OCI-LY7 (cell line): ENCODE results near the gene MAN1C1. TPM values are rescaled to one million over a fixed set of nuclear protein-coding genes. Genes with fewer than 3 reads are reported as not detected.
A peak's percentile ranks its signal among the peaks of the same experiment; 100 is the strongest.

Source experiments
- BruUV-seq: library from RNA; stranded (reverse); fragments of 400-500 nt; replicated peaks from 2 replicates; lab custom pipeline; 2021; lab: Mats Ljungman, UMichigan
- CTCF ChIA-PET: fragments of 300-600 bp; sonication (Branson Sonifier 250); formaldehyde crosslinking; loops from one replicate; lab custom pipeline; 2022; ENCODE audit warnings: antibody characterized with exemption; ENCODE audit not compliant: unreplicated experiment; lab: Charles Lee
- POLR2A ChIA-PET: fragments of 300-600 bp; sonication (Branson Sonifier 250); formaldehyde crosslinking; loops from one replicate; lab custom pipeline; 2022; ENCODE audit warnings: antibody characterized with exemption; lab: Charles Lee
- DNase-seq: peaks from one replicate; pipeline ENCODE4 v3.0.0-alpha.2; 2015; ENCODE audit warnings: low spot score
- H2AFZ ChIP-seq: fragments of 200-600 bp; sonication (generic), shearing (Covaris generic); 2 replicates; pipeline ENCODE4 v1.6.1; 2014; ENCODE audit warnings: mild to moderate bottlenecking, antibody characterized with exemption, low read length, moderate library complexity
- H3K27ac ChIP-seq: fragments of 200-600 bp; sonication (generic); 2 replicates; pipeline ENCODE4 v1.5.1; 2014; ENCODE audit warnings: mixed run types, low read depth, mild to moderate bottlenecking, moderate library complexity, low read length, inconsistent platforms; ENCODE audit not compliant: poor library complexity, severe bottlenecking
- H3K36me3 ChIP-seq: fragments of 200-600 bp; sonication (generic); 2 replicates; pipeline ENCODE4 v1.6.1; 2014; ENCODE audit warnings: mild to moderate bottlenecking, antibody characterized with exemption, low read length, moderate library complexity, mixed read lengths; ENCODE audit not compliant: insufficient read depth
- H3K4me1 ChIP-seq: fragments of 200-600 bp; sonication (generic); 2 replicates; pipeline ENCODE4 v1.5.1; 2014; ENCODE audit warnings: mild to moderate bottlenecking, low read length; ENCODE audit not compliant: insufficient read depth, poor library complexity, severe bottlenecking
- H3K4me2 ChIP-seq: fragments of 200-600 bp; sonication (generic); 2 replicates; pipeline ENCODE4 v1.6.1; 2014; ENCODE audit warnings: mild to moderate bottlenecking, low read length
- H3K4me3 ChIP-seq: fragments of 200-600 bp; sonication (generic); 2 replicates; pipeline ENCODE4 v1.5.1; 2014; ENCODE audit warnings: mild to moderate bottlenecking, low read depth, low read length; ENCODE audit not compliant: poor library complexity, severe bottlenecking
- H3K79me2 ChIP-seq: fragments of 200-600 bp; sonication (generic); 2 replicates; pipeline ENCODE4 v1.6.1; 2016; ENCODE audit warnings: low read depth, mild to moderate bottlenecking, low read length, moderate library complexity, mixed read lengths; ENCODE audit not compliant: insufficient read depth
- H3K9me2 ChIP-seq: fragments of 200-600 bp; sonication (generic); 2 replicates; pipeline ENCODE4 v1.6.1; 2016; ENCODE audit warnings: mild to moderate bottlenecking, low read length, mixed read lengths; ENCODE audit not compliant: insufficient read depth
- H3K9me3 ChIP-seq: fragments of 200-600 bp; sonication (generic); 2 replicates; pipeline ENCODE4 v1.6.1; 2014; ENCODE audit warnings: mild to moderate bottlenecking, mixed run types, low read length, mixed read lengths
- H4K20me1 ChIP-seq: fragments of 200-600 bp; sonication (generic); 2 replicates; pipeline ENCODE4 v1.6.1; 2014; ENCODE audit warnings: mild to moderate bottlenecking, antibody characterized with exemption, low read length, moderate library complexity, mixed read lengths; ENCODE audit not compliant: insufficient read depth
- CTCF ChIP-seq: fragments of 200-600 bp; sonication (generic); conservative IDR thresholded peaks from 2 replicates; pipeline ENCODE4 v1.5.1; 2014; ENCODE audit warnings: mild to moderate bottlenecking, antibody characterized with exemption, low read length, moderate library complexity, mixed read lengths
- EZH2phosphoT487 ChIP-seq: fragments of 200-600 bp; sonication (generic); IDR thresholded peaks from 2 replicates; pipeline ENCODE4 v1.6.1; 2018; ENCODE audit warnings: low read depth, borderline replicate concordance, mild to moderate bottlenecking, mixed run types, antibody characterized with exemption, low read length, moderate library complexity, mixed read lengths
- intact Hi-C: fragments of 100-400 bp; cut with micrococcal nuclease; formaldehyde crosslinking; loops from one replicate; pipeline ENCODE4 v1.10.0; 2022; ENCODE audit not compliant: unreplicated experiment
- total RNA-seq, 2 experiments: library from RNA; depleted of rRNA in 1 of 2; stranded (reverse); fragments of >200 nt in 1 of 2; shearing (Covaris generic) in 1 of 2; gene quantifications; 2 replicates each; pipeline ENCODE4 v1.2.3, GENCODE V29; 2014 to 2022

MAN1C1 gene
- total RNA-seq, 2 experiments from 2014 or later = 3.0 to 4.9 TPM

GRCh38 chr1:25799935-25800702 is 183.5 kb downstream of the MAN1C1 start, which contains the start of gene SELENON:
TSS of gene SELENON (plus strand) at chr1:25800193. CDS start at chr1:25800231, 38 bp downstream.
- Histone ChIP-seq H2AFZ (peak within 1 kb of the TSS; percentile 55; the same call in 1 of the 2 replicates), H3K79me2 (no peaks in the 10 kb centered on the region), H3K27ac (no peak within 1 kb of the TSS), H3K4me2 (peak within 1 kb of the TSS; percentile 83), H4K20me1 (no peaks in the 10 kb centered on the region), H3K36me3 (no peaks in the 10 kb centered on the region), H3K4me1 (peaks cover 47% of the 10 kb centered on the region), H3K9me3 (no peaks in the 10 kb centered on the region), H3K4me3 (peak within 1 kb of the TSS; percentile 70), H3K9me2 (no peaks in the 10 kb centered on the region)
- BruUV-seq = no TSS peak
- ChIA-PET POLR2A (interaction anchor here (0.6 kb wide), 1 partner anchor 10 kb away, joined by 3 read pairs; no protein-coding TSS in a partner anchor), CTCF (interaction anchor here (0.7 kb wide), 1 partner anchor 11 kb away, joined by 5 read pairs; no protein-coding TSS in a partner anchor)
- intact Hi-C loops = loop anchor here (5.0 kb wide), 1 partner anchor 298 kb away; no protein-coding TSS in a partner anchor
- TF ChIP-seq CTCF = no peak
- TF ChIP-seq EZH2phosphoT487 = no peak
- peak; percentile 41 for DNase-seq

- Histone ChIP-seq H3K36me3 (no peaks in the 10 kb centered on the region), H3K79me2 (no peaks in the 10 kb centered on the region), H3K4me3 (peak overlapping the region; percentile 70), H3K9me2 (no peaks in the 10 kb centered on the region), H3K9me3 (no peaks in the 10 kb centered on the region), H4K20me1 (no peaks in the 10 kb centered on the region), H2AFZ (no peak overlapping the region), H3K27ac (no peak overlapping the region), H3K4me1 (peaks cover 47% of the 10 kb centered on the region), H3K4me2 (peak overlapping the region; percentile 83)
- CTCF ChIA-PET = interaction anchor here (0.6 to 0.7 kb wide), 2 partner anchors 10 to 561 kb away, joined by 4 to 5 read pairs; no protein-coding TSS in a partner anchor
- intact Hi-C loops = no loop called here
- no TSS peak for BruUV-seq
- TF ChIP-seq EZH2phosphoT487 (no peak), CTCF (no peak)
- DNase-seq = no peak
- POLR2A ChIA-PET = no interaction called here
Observed at GRCh38 chr1:25800703-25801377, 184.2 kb downstream of the MAN1C1 start.
